Naive thymus-derived CD8-positive, alpha-beta T cell (primary cell): ENCODE measurements around the gene YPEL3. TPM values are rescaled to one million over a fixed set of nuclear protein-coding genes. Genes with fewer than 3 reads are reported as not detected.

Experiments used
- ATAC-seq, 2 donors: fragments of 150-1000 bp; cut with Tn5 transposase in 1 of 2; sonication (Bioruptor Pico), chemical (Tn5 transposase) in 1 of 2; 1 replicate in 1 of 2; 2 replicates in 1 of 2; pipeline ENCODE4 v1.10.0; 2021; ENCODE audit warnings: mild to moderate bottlenecking in 2 of 2, moderate library complexity in 2 of 2
- POLR2A ChIA-PET: fragments of 350-600 bp; sonication (Branson Sonifier 250); formaldehyde crosslinking; loops from one replicate; lab custom pipeline; 2021; ENCODE audit warnings: antibody characterized with exemption; lab: Charles Lee
- DNase-seq, 10 donors: peaks; one replicate each; pipeline versions ENCODE4 v3.0.0 to v3.0.0-alpha.2; 2020 to 2022
- H3K27ac Mint-ChIP-seq, 10 donors: one replicate each; pipeline ENCODE4 v1.8.0; 2020 to 2022; ENCODE audit warnings: mild to moderate bottlenecking in 10 of 10, mixed read lengths in 10 of 10, moderate library complexity in 4 of 10, inconsistent platforms in 1 of 10
- H3K27me3 Mint-ChIP-seq, 5 donors: one replicate each; pipeline ENCODE4 v1.8.0; 2021 to 2022; ENCODE audit warnings: mixed read lengths in 5 of 5
- H3K36me3 Mint-ChIP-seq, 3 donors: one replicate each; pipeline ENCODE4 v1.8.0; 2020 to 2022; ENCODE audit warnings: mixed read lengths in 3 of 3, mild to moderate bottlenecking in 2 of 3, inconsistent platforms in 1 of 3
- H3K4me1 Mint-ChIP-seq, 4 donors: one replicate each; pipeline ENCODE4 v1.8.0; 2021 to 2022; ENCODE audit warnings: mixed read lengths in 4 of 4
- H3K4me3 Mint-ChIP-seq, 10 donors: one replicate each; pipeline ENCODE4 v1.8.0; 2020 to 2022; ENCODE audit warnings: mild to moderate bottlenecking in 10 of 10, mixed read lengths in 10 of 10, moderate library complexity in 6 of 10, inconsistent platforms in 1 of 10
- H3K9me3 Mint-ChIP-seq, 9 donors: one replicate each; pipeline ENCODE4 v1.8.0; 2020 to 2022; ENCODE audit warnings: mixed read lengths in 9 of 9, mild to moderate bottlenecking in 3 of 9, inconsistent platforms in 1 of 9, moderate library complexity in 1 of 9
- polyA plus RNA-seq, 3 donors: library from polyadenylated mRNA; unstranded; fragments of 300-500 nt; fragmentation: Illumina TruSeq; gene quantifications; one replicate each; pipeline ENCODE4 v1.2.3, GENCODE V29; 2021
- total RNA-seq, 8 experiments: library from RNA in 2 of 8; stranded (reverse) in 2 of 8; gene quantifications; one replicate each; pipeline ENCODE4 v1.2.3 and lab custom pipeline; 2021 to 2026

YPEL3 gene
- total and polyA plus RNA-seq, 5 experiments from 2014 or later = 201 to 301 (median 254) TPM

DNA sequence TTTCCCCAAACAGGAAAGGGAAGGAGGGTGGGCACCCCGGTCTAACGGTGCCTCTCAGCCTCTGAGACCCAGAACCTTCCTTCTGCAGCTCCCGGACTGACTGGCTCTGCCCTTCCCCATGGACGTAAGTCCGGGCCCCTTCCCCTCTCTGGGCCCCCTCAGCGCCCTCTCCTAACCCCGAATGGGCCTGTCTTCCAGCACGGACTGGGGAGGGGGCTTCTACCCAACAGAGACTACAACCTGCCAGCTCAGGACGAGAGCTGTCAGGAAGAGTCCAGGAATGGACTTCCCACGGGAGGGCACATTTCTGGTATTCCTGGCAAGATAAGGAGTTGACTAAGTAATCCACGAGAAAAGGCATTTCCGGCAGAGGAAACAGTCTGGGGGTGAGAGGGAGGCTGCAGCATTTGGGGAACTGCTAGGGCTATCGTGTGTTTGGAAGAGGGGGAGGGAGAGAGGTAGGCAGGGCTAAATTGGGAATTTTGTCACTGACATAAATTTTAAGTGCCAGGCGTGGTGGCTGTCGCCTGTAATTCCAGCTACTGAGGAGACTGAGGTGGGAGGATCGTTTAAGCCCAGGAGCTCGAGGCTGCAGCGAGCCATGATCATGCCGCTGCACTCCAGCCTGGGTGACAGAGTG, 42.5 kb downstream of the YPEL3 start:
- ATAC-seq (peak; percentile 22 to 46), DNase-seq (no peak)
- Mint-ChIP-seq H3K9me3 (no peaks in the 10 kb centered on the region), H3K27ac (peak overlapping the region in 6 of 10 donors; percentile 44 to 87 (median 76)), H3K4me1 (peaks cover 9 to 21% (median 19%) of the 10 kb centered on the region in 4 donors), H3K36me3 (no peaks in the 10 kb centered on the region), H3K27me3 (peaks cover 0 to 3% (median 0%) of the 10 kb centered on the region in 5 donors), H3K4me3 (peak overlapping the region; percentile 64 to 91 (median 81))
- POLR2A ChIA-PET = interaction anchor here (0.6 to 2.2 kb wide), 10 partner anchors 10 to 350 kb away, joined by 3 to 21 read pairs (median 3); partner anchors contain the start of genes ALDOA and CORO1A

DNA sequence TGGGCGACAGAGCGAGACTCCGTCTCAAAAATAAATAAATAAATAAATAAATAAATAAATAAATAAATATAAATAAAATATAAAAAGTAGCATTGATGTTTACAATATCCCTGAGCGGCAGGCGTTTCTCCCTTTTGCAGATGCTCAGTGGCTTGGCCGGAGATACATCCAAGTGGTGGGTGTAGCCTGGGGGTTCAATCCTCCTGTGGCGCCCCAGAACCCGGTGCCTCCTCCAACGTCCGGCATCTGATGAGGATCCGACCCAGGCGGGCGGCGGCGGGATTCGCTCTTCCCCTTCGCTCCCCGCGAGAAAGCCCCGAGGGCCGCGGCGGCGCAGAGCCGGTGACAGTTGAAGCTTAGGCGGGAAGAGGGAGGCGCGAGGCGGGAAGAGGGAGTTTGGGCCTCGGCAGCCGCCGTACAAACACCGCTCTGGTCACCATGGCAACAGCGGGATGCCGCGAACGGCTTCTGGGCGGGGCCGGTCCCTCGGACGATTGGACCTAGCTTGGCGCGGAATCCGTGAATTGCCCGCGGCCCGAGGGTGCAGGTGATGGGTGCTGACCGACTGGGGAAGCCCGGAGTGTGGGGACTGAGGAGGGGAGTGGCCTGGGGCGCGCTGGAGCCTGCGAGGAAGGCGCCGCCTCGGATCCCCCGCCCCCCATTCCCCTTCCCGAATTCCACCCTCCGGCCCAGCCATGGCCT, 43.2 kb downstream of the YPEL3 start:
- no peaks in the 10 kb centered on the region for H3K9me3 Mint-ChIP-seq
- peak overlapping the region in 7 of 10 donors; percentile 29 to 90 (median 59) for H3K27ac Mint-ChIP-seq
- ATAC-seq (peak; percentile 81 to 83), DNase-seq (peak; percentile 71 to 93 (median 84))
- H3K27me3 Mint-ChIP-seq = peaks cover 0 to 3% (median 0%) of the 10 kb centered on the region in 5 donors
- H3K36me3 Mint-ChIP-seq = no peaks in the 10 kb centered on the region
- peaks cover 9 to 21% (median 19%) of the 10 kb centered on the region in 4 donors for H3K4me1 Mint-ChIP-seq
- POLR2A ChIA-PET = interaction anchor here (0.6 to 2.2 kb wide), 10 partner anchors 10 to 349 kb away, joined by 3 to 21 read pairs (median 3); partner anchors contain the start of genes ALDOA and CORO1A
- peak overlapping the region; percentile 84 to 91 (median 86) for H3K4me3 Mint-ChIP-seq

DNA sequence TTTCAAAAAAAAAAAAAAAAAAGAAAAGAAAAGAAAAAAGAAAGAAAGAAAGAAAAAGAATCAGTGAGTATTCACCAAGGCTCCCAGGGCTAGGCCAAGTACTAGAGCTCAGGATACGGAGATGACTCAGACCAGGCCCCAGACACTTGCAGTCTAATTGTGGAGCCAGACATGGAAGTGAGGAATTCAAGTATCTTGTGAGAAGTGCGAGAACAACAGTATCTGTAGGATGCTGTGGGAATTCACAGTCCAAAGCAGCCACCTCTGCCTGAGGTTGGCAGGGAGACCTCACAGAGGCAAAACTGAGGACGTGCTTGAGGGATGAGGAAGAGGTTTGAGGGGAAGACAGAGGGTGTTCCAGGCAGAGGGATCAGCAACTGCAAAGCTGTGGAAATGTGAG, 44.5 kb downstream of the YPEL3 start:
- ATAC-seq (no peak), DNase-seq (no peak)
- POLR2A ChIA-PET = interaction anchor here (0.6 to 0.9 kb wide), 5 partner anchors 14 to 724 kb away, joined by 3 to 4 read pairs (median 3); partner anchors contain the start of gene ALDOA
- Mint-ChIP-seq H3K9me3 (no peaks in the 10 kb centered on the region), H3K27ac (peak overlapping the region in 4 of 10 donors; percentile 42 to 77 (median 52)), H3K4me3 (peak overlapping the region in 8 of 10 donors; percentile 48 to 76 (median 68)), H3K27me3 (peaks cover 0 to 3% (median 0%) of the 10 kb centered on the region in 5 donors), H3K4me1 (peaks cover 9 to 21% (median 19%) of the 10 kb centered on the region in 4 donors), H3K36me3 (no peaks in the 10 kb centered on the region)

DNA sequence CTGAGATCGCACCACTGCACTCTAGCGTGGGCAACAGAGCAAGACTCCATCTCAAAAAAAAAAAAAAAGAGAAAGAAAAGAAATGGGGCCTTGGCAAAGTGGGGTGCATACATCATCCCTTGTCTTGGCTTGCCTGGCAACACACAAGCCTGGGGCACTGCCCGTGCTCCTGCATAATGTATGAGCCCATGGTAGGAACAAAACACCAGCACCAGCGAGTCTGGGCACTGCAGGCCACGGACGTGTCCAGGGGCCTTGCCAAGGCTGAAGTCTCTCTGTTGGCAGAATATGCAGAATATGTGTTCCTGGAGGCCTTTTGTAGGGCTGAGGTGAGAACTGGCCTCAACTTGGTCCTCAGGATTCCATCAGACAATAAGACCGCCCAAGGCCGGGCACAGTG, 46.1 kb downstream of the YPEL3 start:
- no peak for ATAC-seq
- no peak overlapping the region for H3K4me3 Mint-ChIP-seq
- no peaks in the 10 kb centered on the region for H3K9me3 Mint-ChIP-seq
- no peak overlapping the region for H3K27ac Mint-ChIP-seq
- peaks cover 0 to 6% (median 2%) of the 10 kb centered on the region in 5 donors for H3K27me3 Mint-ChIP-seq
- peaks cover 10 to 18% (median 14%) of the 10 kb centered on the region in 4 donors for H3K4me1 Mint-ChIP-seq
- no peak for DNase-seq
- POLR2A ChIA-PET = interaction anchor here (0.6 to 0.7 kb wide), 2 partner anchors 46 to 368 kb away, joined by 3 read pairs; partner anchors contain the start of gene YPEL3
- H3K36me3 Mint-ChIP-seq = no peaks in the 10 kb centered on the region

DNA sequence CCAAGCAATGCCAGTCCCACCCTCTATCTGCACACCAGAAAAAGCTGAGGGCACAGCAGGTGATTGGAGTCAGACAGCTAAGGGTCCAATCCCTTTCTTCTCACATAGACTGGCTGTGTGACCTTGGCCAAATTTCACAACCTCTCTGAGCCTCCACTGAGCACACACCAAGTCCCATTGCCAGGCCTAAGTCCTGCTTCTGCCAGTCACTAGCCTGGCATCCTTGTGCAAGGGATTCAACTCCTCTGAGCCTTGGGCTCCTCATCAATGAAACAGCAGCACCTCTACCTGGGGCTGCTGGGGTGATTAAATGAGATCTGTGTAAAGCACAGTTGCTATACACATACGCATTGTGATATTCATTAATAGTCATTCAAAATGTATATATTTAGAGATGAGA, 49.4 kb downstream of the YPEL3 start:
- DNase-seq = no peak
- Mint-ChIP-seq H3K4me1 (peaks cover 0 to 7% (median 2%) of the 10 kb centered on the region in 4 donors), H3K9me3 (no peaks in the 10 kb centered on the region), H3K27ac (no peak overlapping the region), H3K4me3 (no peak overlapping the region), H3K27me3 (peaks cover 0 to 6% (median 2%) of the 10 kb centered on the region in 5 donors), H3K36me3 (no peaks in the 10 kb centered on the region)
- no peak for ATAC-seq
- POLR2A ChIA-PET = no interaction called here

DNA sequence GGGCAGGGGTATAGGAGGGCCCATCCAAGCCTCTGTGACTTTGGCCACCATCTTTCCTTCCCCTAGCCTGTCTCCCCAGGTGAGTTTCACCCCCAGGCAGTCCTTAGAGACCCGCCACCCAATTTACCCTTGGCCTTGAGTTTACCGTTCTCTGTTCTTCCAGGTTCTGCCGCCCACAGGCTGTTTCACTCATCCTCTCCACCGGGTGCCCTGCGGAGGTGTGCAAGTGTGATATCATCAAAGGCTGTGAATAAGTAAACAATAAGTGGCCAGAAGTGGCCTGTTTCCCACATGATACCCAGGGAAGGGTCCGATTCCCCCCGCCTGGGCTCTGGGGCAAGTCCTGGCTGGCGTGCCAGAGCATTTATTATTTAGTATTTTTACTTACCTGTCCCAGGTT, 49.8 kb downstream of the YPEL3 start:
- POLR2A ChIA-PET = no interaction called here
- H3K36me3 Mint-ChIP-seq = no peaks in the 10 kb centered on the region
- H3K4me3 Mint-ChIP-seq = no peak overlapping the region
- peaks cover 0 to 5% (median 0%) of the 10 kb centered on the region in 4 donors for H3K4me1 Mint-ChIP-seq
- no peak for DNase-seq
- peak overlapping the region in 2 of 10 donors; percentile 24 to 41 for H3K27ac Mint-ChIP-seq
- H3K27me3 Mint-ChIP-seq = peaks cover 0 to 6% (median 2%) of the 10 kb centered on the region in 5 donors
- ATAC-seq = no peak
- no peaks in the 10 kb centered on the region for H3K9me3 Mint-ChIP-seq

Other genes starting within 250 kb of the YPEL3 start
- gene CDIPT, start 233.0 kb downstream of the YPEL3 start, total RNA-seq = 10 to 100 TPM; 73.7 to 74.5 TPM
- 10 to 100 TPM; 79.6 to 95.7 (median 91.3) TPM for gene CDIPT, start 233.0 kb downstream of the YPEL3 start, polyA plus RNA-seq
- under 1 TPM in 1 of 2 experiments, not detected in 1; 0.21 TPM for gene SEZ6L2, start 196.7 kb downstream of the YPEL3 start, total RNA-seq
- not detected for gene SEZ6L2, start 196.7 kb downstream of the YPEL3 start, polyA plus RNA-seq
- gene ASPHD1, start 195.7 kb downstream of the YPEL3 start, total RNA-seq = not detected
- gene ASPHD1, start 195.7 kb downstream of the YPEL3 start, polyA plus RNA-seq = not detected
- 10 to 100 TPM; 65.4 to 75.9 TPM for gene KCTD13, start 170.0 kb downstream of the YPEL3 start, total RNA-seq
- 1 to 10 TPM; 5.4 to 10.0 (median 8.4) TPM for gene KCTD13, start 170.0 kb downstream of the YPEL3 start, polyA plus RNA-seq
- gene TMEM219, start 134.1 kb downstream of the YPEL3 start, total RNA-seq = 10 to 100 TPM; 63.1 to 74.0 TPM
- gene TMEM219, start 134.1 kb downstream of the YPEL3 start, polyA plus RNA-seq = 100 to 1,000 TPM; 157 to 179 (median 174) TPM
- 10 to 100 TPM; 40.8 to 42.6 TPM for gene TAOK2, start 122.3 kb downstream of the YPEL3 start, total RNA-seq
- 1 to 10 TPM; 2.6 to 6.6 (median 2.8) TPM for gene TAOK2, start 122.3 kb downstream of the YPEL3 start, polyA plus RNA-seq
- 10 to 100 TPM; 15.3 to 16.6 TPM for gene HIRIP3, start 100.6 kb downstream of the YPEL3 start, total RNA-seq
- 10 to 100 TPM; 10.6 to 30.1 (median 18.7) TPM for gene HIRIP3, start 100.6 kb downstream of the YPEL3 start, polyA plus RNA-seq
- 100 to 1,000 TPM; 107 to 115 TPM for gene INO80E, start 100.0 kb downstream of the YPEL3 start, total RNA-seq
- gene INO80E, start 100.0 kb downstream of the YPEL3 start, polyA plus RNA-seq = 1 to 10 TPM; 6.5 to 8.9 (median 7.6) TPM
- not detected for gene DOC2A, start 85.2 kb downstream of the YPEL3 start, total RNA-seq
- not detected for gene DOC2A, start 85.2 kb downstream of the YPEL3 start, polyA plus RNA-seq
- gene C16orf92, start 73.0 kb downstream of the YPEL3 start, total RNA-seq = not detected
- not detected for gene C16orf92, start 73.0 kb downstream of the YPEL3 start, polyA plus RNA-seq
- not detected for gene TLCD3B, start 64.9 kb downstream of the YPEL3 start, total RNA-seq
- not detected for gene TLCD3B, start 64.9 kb downstream of the YPEL3 start, polyA plus RNA-seq
- gene ALDOA, start 30.5 kb downstream of the YPEL3 start, total RNA-seq = 100 to 1,000 TPM; 580 to 594 TPM
- 1,000 to 10,000 TPM in 1 of 3 donors, 100 to 1,000 TPM in 2; 798 to 1,176 (median 994) TPM for gene ALDOA, start 30.5 kb downstream of the YPEL3 start, polyA plus RNA-seq
- gene PPP4C, start 20.2 kb downstream of the YPEL3 start, total RNA-seq = 10 to 100 TPM; 82.8 to 83.4 TPM
- gene PPP4C, start 20.2 kb downstream of the YPEL3 start, polyA plus RNA-seq = 100 to 1,000 TPM; 153 to 199 (median 161) TPM
- gene TBX6, start 4.3 kb downstream of the YPEL3 start, total RNA-seq = 1 to 10 TPM; 2.4 to 2.5 TPM
- under 1 TPM; 0.15 to 0.25 (median 0.25) TPM for gene TBX6, start 4.3 kb downstream of the YPEL3 start, polyA plus RNA-seq
- 10 to 100 TPM; 19.8 to 25.0 TPM for gene GDPD3, start 17.3 kb upstream of the YPEL3 start, total RNA-seq
- gene GDPD3, start 17.3 kb upstream of the YPEL3 start, polyA plus RNA-seq = under 1 TPM in 1 of 3 donors, not detected in 2; 0.18 TPM
- 10 to 100 TPM; 61.8 to 64.7 TPM for gene MAPK3, start 27.0 kb upstream of the YPEL3 start, total RNA-seq
- gene MAPK3, start 27.0 kb upstream of the YPEL3 start, polyA plus RNA-seq = 1 to 10 TPM; 6.7 to 7.8 (median 7.8) TPM
- 100 to 1,000 TPM; 881 to 897 TPM for gene CORO1A, start 87.4 kb upstream of the YPEL3 start, total RNA-seq
- gene CORO1A, start 87.4 kb upstream of the YPEL3 start, polyA plus RNA-seq = 1,000 to 10,000 TPM; 1,262 to 1,424 (median 1,364) TPM
- gene BOLA2B, start 97.5 kb upstream of the YPEL3 start, total RNA-seq = 10 to 100 TPM; 66.6 to 73.1 TPM
- 100 to 1,000 TPM; 225 to 251 (median 237) TPM for gene BOLA2B, start 97.5 kb upstream of the YPEL3 start, polyA plus RNA-seq
- gene SLX1A, start 97.7 kb upstream of the YPEL3 start, total RNA-seq = 10 to 100 TPM; 32.5 to 47.1 TPM
- gene SLX1A, start 97.7 kb upstream of the YPEL3 start, polyA plus RNA-seq = 10 to 100 TPM; 35.6 to 60.2 (median 44.2) TPM
- 10 to 100 TPM; 26.9 to 29.4 TPM for gene SULT1A3, start 103.0 kb upstream of the YPEL3 start, total RNA-seq
- 1 to 10 TPM in 1 of 3 donors, under 1 TPM in 1, not detected in 1; 0.47 to 1.3 TPM for gene SULT1A3, start 103.0 kb upstream of the YPEL3 start, polyA plus RNA-seq
- 10 to 100 TPM; 30.8 to 40.8 TPM for gene NPIPB13, start 152.3 kb upstream of the YPEL3 start, total RNA-seq
- gene NPIPB13, start 152.3 kb upstream of the YPEL3 start, polyA plus RNA-seq = under 1 TPM; 0.22 to 0.59 (median 0.40) TPM